ENCODE data around the gene LMAN2L.

Gene LMAN2L

GRCh38 chr2:96760036-96760985 is 20.4 kb upstream of the LMAN2L start, which contains the start of gene CNNM4:
CNNM4 (plus strand) TSS chr2:96760902; CDS start chr2:96761000, 98 bp downstream.
- DNase-seq (ENCODE audit: low read depth in 2 of 2) = peak; percentile 80 to 91

GRCh38 chr2:96759548-96759947 is 19.7 kb upstream of the LMAN2L start:
- no peak for DNase-seq (ENCODE audit: low read depth in 2 of 2)

GRCh38 chr2:96758987-96759386 is 19.1 kb upstream of the LMAN2L start:
- no peak for DNase-seq (ENCODE audit: low read depth in 2 of 2)

- DNase-seq (ENCODE audit: low read depth in 2 of 2) = no peak
Measured at GRCh38 chr2:96757477-96757860, 17.6 kb upstream of the LMAN2L start.

GRCh38 chr2:96756788-96757476 is 17.1 kb upstream of the LMAN2L start:
- no peak for DNase-seq (ENCODE audit: low read depth in 2 of 2)

GRCh38 chr2:96754317-96754716 is 14.5 kb upstream of the LMAN2L start:
- no peak for DNase-seq (ENCODE audit: low read depth in 2 of 2)

GRCh38 chr2:96753661-96754282 is 13.9 kb upstream of the LMAN2L start:
- DNase-seq (ENCODE audit: low read depth in 2 of 2) = no peak

GRCh38 chr2:96751800-96752199 is 11.9 kb upstream of the LMAN2L start:
- DNase-seq (ENCODE audit: low read depth in 2 of 2) = no peak

GRCh38 chr2:96747061-96747617 is 7.3 kb upstream of the LMAN2L start:
- no peak for DNase-seq (ENCODE audit: low read depth in 2 of 2)

GRCh38 chr2:96739076-96739632 is 710 bp downstream of the LMAN2L start:
- no peak for DNase-seq (ENCODE audit: low read depth in 2 of 2)

GRCh38 chr2:96737831-96738230 is 2.0 kb downstream of the LMAN2L start:
- no peak for DNase-seq (ENCODE audit: low read depth in 2 of 2)

GRCh38 chr2:96737251-96737650 is 2.6 kb downstream of the LMAN2L start:
- DNase-seq (ENCODE audit: low read depth in 2 of 2) = no peak

- no peak for DNase-seq (ENCODE audit: low read depth in 2 of 2)
Measured at GRCh38 chr2:96734880-96735583, 4.8 kb downstream of the LMAN2L start.

GRCh38 chr2:96733931-96734330 is 5.9 kb downstream of the LMAN2L start:
- no peak for DNase-seq (ENCODE audit: low read depth in 2 of 2)

- no peak for DNase-seq (ENCODE audit: low read depth in 2 of 2)
Measured at GRCh38 chr2:96730212-96730611, 9.7 kb downstream of the LMAN2L start.

GRCh38 chr2:96729748-96730147 is 10.1 kb downstream of the LMAN2L start:
- DNase-seq (ENCODE audit: low read depth in 2 of 2) = no peak

GRCh38 chr2:96727431-96727830 is 12.4 kb downstream of the LMAN2L start:
- no peak for DNase-seq (ENCODE audit: low read depth in 2 of 2)

GRCh38 chr2:96726131-96726530 is 13.7 kb downstream of the LMAN2L start:
- DNase-seq (ENCODE audit: low read depth in 2 of 2) = no peak

GRCh38 chr2:96716388-96716787 is 23.5 kb downstream of the LMAN2L start:
- DNase-seq (ENCODE audit: low read depth in 2 of 2) = no peak

GRCh38 chr2:96715658-96716057 is 24.2 kb downstream of the LMAN2L start:
- no peak for DNase-seq (ENCODE audit: low read depth in 2 of 2)

GRCh38 chr2:96710985-96711384 is 28.9 kb downstream of the LMAN2L start:
- DNase-seq (ENCODE audit: low read depth in 2 of 2) = no peak

Data from stimulated activated CD8-positive, alpha-beta memory T cell treated with anti-CD3 and anti-CD28 coated beads, Interleukin-7, amount 100 ng/mL, for 4 hours (primary cell).